ENCODE data around the gene MXI1.

DNA sequence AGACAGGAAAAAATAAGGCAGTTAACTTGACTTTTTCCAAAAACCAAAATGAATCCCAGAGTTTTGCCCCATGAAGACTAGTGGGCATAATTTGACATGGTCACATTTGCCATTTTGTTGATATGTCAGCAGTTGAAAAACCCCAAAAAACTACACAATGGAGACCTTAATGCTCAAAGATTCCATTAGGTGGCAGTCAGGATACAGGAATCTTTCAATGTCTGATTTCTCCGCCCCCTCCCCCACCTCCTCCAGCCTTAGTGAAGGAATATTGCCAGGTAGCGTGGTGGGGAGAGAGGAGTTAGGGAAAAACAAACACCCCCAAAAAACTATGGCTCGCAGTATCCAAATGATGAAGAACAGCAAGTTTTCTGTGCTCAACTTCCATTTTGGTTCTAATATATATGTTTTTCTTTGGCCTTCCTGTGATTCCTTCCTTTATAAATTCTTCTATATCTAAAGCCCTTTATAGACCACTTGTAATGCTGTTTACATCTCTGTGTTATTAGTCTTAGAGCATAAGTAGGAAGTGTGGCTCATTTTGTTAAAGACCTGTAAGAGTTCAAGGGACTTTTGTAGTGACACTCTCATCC lies 104.0 kb downstream of the MXI1 start:
- TF ChIP-seq, protein P1, sequence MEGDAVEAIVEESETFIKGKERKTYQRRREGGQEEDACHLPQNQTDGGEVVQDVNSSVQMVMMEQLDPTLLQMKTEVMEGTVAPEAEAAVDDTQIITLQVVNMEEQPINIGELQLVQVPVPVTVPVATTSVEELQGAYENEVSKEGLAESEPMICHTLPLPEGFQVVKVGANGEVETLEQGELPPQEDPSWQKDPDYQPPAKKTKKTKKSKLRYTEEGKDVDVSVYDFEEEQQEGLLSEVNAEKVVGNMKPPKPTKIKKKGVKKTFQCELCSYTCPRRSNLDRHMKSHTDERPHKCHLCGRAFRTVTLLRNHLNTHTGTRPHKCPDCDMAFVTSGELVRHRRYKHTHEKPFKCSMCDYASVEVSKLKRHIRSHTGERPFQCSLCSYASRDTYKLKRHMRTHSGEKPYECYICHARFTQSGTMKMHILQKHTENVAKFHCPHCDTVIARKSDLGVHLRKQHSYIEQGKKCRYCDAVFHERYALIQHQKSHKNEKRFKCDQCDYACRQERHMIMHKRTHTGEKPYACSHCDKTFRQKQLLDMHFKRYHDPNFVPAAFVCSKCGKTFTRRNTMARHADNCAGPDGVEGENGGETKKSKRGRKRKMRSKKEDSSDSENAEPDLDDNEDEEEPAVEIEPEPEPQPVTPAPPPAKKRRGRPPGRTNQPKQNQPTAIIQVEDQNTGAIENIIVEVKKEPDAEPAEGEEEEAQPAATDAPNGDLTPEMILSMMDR (IDR thresholded peaks at IDR 0.05 in 8 of 11, conservative IDR thresholded peaks at IDR 0.05 in 3 of 11) = peak in 10 of 11 experiments; percentile 45 to 86 (median 65)
- TF ChIP-seq POLR2AphosphoS5 (IDR thresholded peaks at IDR 0.05) = no peak
- TF ChIP-seq POLR2A (IDR thresholded peaks at IDR 0.05) = no peak
